AG09319 (cell line): Measurements from ENCODE around the gene FAM3B.

Experiments
- DNase-seq: peaks from one replicate; pipeline ENCODE4 v3.0.0-alpha.2; 2010; ENCODE audit warnings: low read depth; ENCODE audit errors: extremely low read depth
- CTCF ChIP-seq: IDR thresholded peaks from 2 replicates; pipeline ENCODE4 v1.5.1; 2011; ENCODE audit warnings: low read depth, mild to moderate bottlenecking, inconsistent platforms, low read length, moderate library complexity

The FAM3B gene

GRCh38 chr21:41327753-41328152, 11.2 kb downstream of the FAM3B start:
- TF ChIP-seq CTCF = no peak

GRCh38 chr21:41328660-41329607, 12.3 kb downstream of the FAM3B start:
- no peak for DNase-seq
- no peak for TF ChIP-seq CTCF

More at GRCh38 chr21:41327753-41328152, 11.2 kb downstream of the FAM3B start:
- DNase-seq = no peak

- no peak for TF ChIP-seq CTCF
- DNase-seq = no peak
Measured at GRCh38 chr21:41333752-41334151, 17.2 kb downstream of the FAM3B start.

- DNase-seq = no peak
- TF ChIP-seq CTCF = no peak
Measured at GRCh38 chr21:41337515-41337914, 20.9 kb downstream of the FAM3B start.

- TF ChIP-seq CTCF = no peak
- DNase-seq = no peak
Measured at GRCh38 chr21:41338455-41338854, 21.9 kb downstream of the FAM3B start.

GRCh38 chr21:41342035-41342434, 25.4 kb downstream of the FAM3B start:
- no peak for TF ChIP-seq CTCF
- no peak for DNase-seq

GRCh38 chr21:41344146-41344545, 27.5 kb downstream of the FAM3B start:
- TF ChIP-seq CTCF = no peak
- no peak for DNase-seq
